ENCODE data around the gene MYL1.

GRCh38 chr2:210277133-210277532, 37.8 kb downstream of the MYL1 start:
- TF ChIP-seq POLR2A (IDR thresholded peaks at IDR 0.05), result no peak
- no peak for TF ChIP-seq CTCF (IDR thresholded peaks at IDR 0.05)
- TF ChIP-seq POLR2AphosphoS5 (IDR thresholded peaks at IDR 0.05), result no peak

Measured in stomach (tissue), 4 donors.